Pulmonary artery endothelial cell (primary cell): Measurements from ENCODE around the gene SRRM1. TPM values are rescaled to one million over a fixed set of nuclear protein-coding genes. Genes with fewer than 3 reads are reported as not detected.
"Not testable (repeated sequence)": the region's sequence is repeated elsewhere in the genome, so short reads cannot be mapped to it uniquely, and the experiment has no call there.

ENCODE experiments used
- DNase-seq: peaks from one replicate; pipeline ENCODE4 v3.0.0-alpha.2; 2011; ENCODE audit warnings: low read depth, low spot score
- total RNA-seq: library from RNA; depleted of rRNA; stranded (reverse); fragments of >200 nt; gene quantifications from 2 replicates; pipeline ENCODE4 v1.2.3, GENCODE V29; 2014

SRRM1 gene
- total RNA-seq, 1 donor from 2014 or later: 24.5 TPM

DNA sequence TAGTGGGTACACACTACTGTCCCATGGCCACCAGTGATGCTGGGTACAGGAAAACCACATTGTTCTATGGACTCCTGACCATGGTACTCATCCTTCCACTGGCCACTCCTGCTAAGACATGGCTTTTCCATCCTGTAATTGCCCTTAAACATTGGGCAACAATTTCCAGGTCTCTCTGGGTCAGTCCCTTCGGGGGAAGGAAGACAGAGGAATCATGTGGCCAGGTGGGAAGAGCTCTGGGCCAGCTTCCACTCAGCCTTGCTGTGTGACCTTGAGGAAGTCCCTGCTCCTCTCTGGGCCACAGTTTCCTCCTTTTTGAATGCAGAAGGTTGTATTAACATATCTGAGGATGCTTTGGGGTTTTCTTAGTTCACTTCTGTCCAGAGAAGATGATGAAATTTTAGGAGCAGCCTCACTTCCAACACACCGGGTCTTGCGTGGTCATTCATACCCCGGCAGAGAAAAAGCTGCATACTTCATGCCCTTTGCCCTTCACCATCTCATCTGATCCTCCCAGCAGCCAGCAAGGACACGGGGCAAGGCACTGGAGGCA lies 50.8 kb downstream of the SRRM1 start:
- DNase-seq: no peak

DNA sequence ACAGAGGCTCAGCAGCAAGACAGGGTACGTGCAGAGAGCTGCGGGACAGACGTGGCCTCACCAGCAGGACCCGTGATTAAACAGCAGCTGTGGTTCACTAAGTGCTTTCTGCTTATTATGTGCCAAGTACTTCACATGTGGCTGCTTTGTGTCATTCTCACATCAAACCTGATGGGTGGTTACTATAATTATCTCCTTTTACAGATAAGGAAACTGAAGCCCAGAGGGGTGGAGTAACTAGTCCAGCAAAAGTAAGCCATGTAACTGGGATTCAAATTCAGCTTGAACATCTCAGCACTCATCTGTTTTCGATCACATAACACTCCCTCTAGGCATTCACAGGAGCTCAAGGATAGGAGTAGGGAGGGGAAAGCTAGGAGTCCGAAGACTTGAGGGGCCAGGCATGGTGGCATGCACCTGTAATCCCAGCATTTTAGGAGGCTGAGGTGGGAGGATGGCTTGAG lies 51.3 kb downstream of the SRRM1 start:
- DNase-seq: no peak

DNA sequence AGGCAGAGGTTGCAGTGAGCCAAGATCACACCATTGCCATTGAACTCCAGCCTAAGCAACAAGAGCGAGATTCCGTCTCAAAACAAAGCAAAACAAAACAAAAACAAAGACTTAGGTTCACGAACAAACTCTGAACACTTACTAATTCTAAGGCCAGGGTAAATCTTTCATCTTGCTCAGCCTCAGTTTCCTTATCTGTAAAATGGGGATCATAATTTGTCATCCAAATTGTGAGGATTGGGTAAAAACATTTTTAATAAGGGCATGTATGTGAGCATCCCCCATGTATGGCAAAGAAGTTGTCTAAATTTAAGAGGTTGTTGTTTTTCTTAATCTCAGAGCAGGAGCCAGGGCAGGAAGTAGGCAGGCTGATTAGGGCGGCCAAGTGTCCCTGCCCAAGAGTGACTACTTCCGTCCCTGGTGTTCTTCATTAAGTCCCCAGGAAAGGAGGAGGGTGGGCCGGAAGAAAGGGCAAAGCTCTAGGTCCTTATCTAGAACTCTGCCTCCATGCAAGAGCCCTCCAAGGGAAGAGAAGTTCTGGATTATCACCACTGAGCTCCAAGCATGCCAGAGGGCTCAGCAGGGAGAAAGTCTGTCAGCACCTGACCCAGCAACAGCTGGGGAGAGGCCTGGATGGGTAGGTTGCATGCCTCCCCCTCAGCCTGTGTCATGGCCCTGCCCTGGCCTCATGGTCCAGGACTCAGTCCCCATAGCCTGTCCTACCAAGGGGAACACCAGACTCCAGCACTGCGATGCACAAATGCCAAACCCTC lies 52.3 kb downstream of the SRRM1 start:
- DNase-seq: no peak

DNA sequence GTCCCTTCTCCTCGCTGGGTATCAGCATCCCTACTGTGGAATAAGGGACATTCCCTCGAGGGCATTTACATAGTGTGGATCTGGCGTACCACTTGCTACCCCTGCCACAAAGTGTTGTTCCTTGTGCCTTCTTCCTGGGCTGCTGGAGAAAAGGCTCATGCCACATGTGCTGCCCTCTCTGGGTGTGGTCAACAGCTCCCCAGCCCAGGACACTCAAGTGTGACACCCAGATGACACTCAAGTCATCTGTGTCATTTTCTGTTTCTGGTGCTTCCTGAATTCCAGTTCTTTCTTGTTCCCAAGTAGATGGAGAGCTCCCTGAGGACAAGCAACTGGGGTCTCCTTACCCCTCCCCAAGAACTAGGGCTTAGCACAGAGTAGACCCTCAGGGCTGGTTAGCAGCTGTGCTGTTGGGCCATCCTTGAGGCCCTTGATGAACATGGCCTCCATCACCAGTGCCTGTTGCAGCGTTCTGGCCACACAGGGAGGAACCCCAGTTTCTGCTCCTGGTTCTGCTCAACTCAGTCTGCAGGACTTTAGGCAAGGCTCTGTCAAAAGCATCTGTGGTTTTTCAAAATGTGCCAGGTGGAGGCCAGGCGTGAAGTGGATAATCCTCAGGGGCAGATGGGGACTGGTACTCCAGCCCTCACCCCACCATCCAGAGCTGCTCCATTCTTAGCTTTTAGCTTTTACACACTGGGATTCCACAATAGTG lies 53.1 kb downstream of the SRRM1 start:
- DNase-seq: no peak

DNA sequence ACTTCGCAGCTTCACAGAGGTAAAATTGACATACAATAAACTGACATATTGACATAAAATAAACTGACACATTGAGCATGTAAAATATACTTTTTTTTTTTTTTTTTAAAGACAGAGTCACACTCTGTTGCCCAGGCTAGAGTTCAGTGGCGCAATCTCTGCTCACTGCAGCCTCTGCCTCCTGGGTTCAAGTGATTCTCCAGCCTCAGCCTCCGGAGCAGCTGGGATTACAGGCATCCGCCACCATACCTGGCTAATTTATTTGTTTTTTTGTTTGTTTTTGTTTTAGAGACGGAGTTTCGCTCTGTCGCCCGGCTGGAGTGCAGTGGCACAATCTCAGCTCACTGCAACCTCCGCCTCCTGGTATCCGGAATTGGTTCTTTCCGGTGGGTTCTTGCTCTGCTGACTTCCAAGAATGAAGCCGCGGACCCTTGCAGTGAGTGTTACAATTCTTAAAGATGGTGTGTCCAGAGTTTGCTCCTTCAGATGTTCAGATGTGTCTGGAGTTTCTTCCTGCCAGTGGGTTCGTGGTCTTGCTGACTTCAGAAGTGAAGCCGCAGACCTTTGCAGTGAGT lies 53.7 kb downstream of the SRRM1 start:
- DNase-seq: no peak

DNA sequence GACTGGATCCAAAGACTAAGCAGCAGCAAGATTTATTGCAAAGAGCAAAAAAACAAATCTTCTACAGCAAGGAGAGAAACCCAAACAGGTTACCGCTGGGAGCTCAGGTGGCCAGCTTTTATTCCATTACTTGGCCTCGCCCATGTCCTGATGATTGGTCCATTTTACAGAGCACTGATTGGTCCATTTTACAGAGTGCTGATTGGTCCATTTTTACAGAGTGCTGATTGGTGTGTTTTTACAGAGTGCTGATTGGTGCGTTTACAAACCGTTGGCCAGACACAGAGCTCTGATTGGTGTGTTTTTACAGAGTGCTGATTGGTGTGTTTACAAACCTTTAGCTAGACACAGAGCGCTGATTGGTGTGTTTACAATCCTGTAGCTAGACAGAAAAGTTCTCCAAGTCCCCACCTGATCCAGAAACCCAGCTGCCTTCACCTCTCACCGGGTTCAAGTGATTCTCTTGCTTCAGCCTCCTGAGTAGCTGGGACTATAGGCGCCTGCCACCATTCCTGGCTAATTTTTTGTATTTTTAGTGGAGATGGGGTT lies 54.4 kb downstream of the SRRM1 start:
- not testable (repeated sequence) for DNase-seq

DNA sequence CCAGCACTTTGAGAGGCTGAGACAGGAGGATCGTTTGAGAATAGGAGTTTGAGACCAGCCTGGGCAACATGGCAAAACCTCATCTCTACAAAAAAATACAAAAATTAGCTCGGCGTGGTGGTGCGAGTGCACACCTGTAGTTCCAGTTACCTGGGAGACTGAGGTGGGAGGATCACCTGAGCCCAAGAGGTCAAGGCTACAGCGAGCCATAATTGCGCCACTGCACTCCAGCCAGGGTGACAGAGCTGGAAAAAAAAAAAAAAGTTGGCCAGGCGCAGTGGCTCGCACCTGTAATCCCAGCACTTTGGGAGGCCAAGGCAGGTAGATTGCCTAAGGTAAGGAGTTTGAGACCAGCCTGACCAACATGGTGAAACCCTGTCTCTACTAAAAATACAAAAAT lies 55.2 kb downstream of the SRRM1 start:
- not testable (repeated sequence) for DNase-seq

DNA sequence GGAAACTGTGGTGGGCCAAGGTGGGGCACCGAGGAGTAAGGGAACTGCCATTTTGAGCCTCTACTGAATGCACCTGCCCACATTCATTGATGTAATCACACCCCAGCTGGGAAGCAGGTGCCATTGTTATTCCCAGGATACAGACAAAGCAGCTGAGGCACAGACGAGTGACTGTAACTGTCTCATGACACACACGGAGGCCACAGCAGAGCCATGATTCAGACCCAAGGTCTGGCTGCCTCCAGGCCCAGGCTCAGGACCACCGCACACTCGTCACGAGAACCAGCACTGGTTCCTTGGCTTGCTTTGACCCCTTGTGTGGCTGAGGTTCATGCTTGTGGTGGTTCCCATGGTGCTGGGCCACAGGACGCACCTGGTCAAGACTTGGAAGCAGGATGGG lies 56.5 kb downstream of the SRRM1 start:
- DNase-seq: no peak

DNA sequence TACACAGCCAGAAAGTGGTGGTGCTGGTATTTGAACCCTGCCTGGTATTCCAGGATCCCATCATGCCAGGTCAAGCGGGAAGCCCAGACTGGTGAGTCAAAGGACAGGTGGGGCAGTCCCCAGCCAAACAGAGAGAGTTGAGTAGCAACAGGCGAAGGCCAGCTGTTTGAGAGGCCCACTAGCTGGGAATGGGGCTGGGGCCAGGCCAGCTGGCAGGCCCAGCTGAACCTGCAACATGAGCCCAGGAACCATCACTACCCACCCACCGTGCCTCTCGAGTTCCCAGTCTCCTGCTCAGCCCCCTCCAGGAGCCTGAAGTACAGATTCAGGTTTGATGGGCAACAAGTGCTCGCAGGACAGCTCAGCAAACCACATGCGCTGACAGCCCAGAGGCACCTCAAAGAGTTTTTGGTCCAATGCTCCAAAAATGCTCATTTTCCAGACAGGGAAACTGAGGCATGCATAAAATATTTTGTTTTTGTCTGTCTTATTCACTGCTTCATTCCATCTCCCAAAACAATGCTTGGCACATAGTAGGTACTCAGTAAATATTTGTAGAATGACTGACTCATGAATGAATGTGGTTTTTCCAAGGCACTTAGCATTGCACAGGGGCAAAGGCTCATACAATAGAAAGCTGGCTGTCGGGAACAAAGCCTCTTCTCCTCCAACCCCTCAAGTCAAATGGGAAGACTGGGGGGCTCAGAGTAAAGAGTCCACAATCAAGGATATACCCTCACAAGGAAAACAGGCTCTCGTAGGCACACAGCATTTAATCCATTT lies 59.6 kb downstream of the SRRM1 start:
- no peak for DNase-seq

DNA sequence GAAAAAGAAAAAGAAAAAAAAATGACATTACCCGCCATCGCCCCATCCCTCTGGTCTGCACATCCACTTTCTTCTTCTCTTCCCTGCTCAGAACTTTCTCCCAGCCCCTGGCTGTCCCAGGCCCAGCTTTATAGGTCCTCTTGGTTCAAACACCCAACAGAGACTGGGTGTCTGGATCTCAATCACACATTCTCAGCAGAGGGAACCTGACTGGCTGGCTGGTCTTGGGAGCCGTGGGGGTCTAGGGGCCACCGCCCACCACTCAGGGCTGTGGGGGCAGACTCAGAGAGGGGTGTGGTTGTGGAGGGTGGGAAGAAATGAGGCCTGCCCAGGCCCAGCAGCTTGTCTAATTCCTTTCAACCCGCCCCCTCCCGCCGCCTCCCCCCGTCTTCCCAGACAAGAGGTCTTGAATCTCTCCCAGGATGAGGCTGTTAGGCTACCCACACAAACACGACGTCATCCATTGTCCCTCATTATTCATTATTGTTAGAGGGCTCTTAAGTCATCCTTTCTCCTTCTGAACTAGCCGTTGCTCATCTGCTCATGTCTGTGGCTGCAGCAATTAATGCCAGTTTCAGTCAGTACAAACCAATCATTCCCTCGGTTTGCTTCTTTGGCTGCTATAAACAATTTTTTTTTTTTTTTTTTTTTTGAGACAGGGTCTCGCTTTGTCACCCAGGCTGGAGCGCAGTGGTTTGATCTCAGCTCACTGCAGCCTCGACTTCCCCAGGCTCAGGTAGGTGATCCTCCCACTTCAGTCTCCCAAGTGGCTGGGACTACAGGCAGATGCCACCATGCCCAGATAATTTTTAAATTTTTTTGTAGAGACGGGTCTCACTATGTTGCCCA lies 61.5 kb downstream of the SRRM1 start:
- no peak for DNase-seq

DNA sequence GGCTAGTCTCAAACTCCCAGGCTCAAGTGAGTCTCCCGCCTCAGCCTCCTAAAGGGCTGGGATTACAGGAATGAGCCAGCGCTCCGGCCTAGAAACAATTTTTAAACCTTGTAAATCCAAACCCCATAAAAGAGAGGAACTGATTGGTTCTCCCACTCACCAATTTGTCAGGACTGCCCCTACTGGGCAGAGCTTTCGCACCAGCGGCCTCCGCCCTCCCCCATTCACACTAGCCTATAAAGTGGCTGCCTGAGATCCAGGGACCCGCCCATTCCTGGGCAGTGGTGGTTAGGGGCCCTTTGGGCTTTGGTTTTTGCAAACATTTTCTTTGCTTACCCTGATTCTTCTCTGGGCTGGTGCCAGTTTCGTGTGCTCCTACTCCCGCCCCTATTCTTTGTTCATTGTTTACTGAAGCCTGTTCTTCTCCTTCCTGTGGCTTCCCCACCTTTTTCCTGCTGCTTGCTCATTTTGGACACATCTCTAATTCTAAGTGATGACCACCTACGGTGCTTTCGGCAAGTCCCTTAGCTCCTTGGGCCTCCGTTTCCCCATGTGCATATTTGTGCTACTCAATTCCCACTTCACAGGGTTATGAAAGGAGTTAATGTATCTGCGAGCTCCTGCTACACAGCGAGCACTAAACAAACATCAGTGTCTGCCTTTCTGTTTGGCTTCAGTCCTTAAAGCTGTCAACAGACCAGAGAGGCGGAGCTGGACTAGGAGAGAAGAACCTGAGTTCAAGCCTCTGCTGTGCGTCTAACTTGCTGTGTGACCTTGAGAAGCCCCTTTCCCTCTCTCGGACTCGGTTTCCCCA lies 62.4 kb downstream of the SRRM1 start:
- DNase-seq: peak; percentile 94

DNA sequence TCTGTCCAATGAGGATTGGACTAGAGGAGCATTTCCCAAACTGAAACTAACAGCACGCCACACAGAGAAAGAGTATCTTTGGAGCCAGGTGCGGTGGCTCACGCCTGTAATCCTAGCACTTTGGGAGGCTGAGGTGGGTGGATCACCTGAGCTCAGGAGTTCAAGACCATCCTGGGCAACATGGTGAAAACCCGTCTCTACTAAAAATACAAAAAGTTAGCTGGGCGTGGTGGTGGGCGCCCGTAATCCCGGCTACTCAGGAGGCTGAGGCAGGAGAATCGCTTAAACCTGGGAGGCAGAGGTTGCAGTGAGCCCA lies 62.9 kb downstream of the SRRM1 start:
- not testable (repeated sequence) for DNase-seq

DNA sequence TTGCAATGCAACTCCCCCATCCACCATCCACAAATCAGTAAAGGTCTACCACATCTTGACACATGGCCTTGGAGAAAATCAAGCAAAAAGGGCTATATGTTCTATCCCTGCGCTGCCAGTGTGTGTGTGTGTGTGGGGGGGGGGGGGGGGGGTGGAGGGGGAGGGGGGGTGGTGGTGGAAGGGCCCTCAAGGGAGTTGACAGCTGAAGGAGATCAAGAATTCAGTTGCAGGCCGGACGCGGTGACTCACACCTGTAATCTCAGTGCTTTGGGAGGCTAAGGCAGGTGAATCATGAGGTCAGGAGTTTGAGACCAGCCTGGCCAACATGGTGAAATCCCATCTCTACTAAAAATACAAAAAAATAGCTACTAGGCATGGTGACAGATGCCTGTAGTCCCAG lies 64.6 kb downstream of the SRRM1 start:
- no peak for DNase-seq

DNA sequence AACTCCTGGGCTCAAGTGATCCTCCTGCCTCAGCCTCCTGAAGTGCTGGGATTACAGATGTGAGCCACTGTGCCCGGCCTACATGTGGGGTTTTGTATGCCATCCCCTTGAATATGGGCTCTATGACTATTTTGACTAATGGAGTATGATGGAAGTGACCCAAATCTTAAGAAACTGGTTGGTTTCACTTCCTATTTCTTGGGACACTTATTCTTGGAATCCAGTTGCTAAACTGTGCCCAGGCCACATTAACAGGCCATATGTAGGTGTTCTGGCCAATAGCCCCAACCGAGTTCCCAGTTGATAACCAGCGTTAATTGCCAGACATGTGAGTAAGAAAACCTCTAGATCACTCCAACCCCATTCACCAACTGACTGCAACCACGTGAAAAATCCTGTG lies 65.8 kb downstream of the SRRM1 start:
- no peak for DNase-seq

DNA sequence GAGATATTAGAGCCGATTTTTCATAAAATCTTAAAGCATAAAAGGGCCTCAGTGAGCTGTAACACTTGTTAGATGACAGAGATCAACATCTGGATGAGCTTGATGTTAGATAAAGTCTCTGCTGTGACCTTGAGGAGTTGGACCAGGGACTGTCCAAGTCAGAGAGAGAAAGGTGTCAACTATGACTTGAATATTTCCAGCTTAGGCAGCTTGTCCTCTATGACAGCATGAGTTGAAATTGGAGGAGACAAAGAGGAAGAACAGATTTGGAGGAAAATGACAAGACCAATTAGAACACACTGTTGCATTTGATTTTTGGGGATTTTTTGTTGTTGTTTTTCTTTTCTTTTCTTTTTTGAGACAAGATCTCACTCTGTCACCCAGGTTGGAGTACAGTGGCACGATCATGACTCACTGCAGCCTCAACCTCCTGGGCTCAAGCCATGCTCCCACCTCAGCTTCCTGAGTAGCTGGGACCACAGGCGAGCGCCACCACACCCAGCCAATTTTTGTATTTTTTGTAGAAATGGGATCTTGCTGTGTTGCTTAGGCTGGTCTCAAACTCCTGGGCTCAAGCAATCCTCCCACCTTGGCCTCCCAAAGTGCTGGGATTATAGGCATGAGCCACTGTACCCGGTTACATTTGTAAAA lies 66.8 kb downstream of the SRRM1 start:
- no peak for DNase-seq

DNA sequence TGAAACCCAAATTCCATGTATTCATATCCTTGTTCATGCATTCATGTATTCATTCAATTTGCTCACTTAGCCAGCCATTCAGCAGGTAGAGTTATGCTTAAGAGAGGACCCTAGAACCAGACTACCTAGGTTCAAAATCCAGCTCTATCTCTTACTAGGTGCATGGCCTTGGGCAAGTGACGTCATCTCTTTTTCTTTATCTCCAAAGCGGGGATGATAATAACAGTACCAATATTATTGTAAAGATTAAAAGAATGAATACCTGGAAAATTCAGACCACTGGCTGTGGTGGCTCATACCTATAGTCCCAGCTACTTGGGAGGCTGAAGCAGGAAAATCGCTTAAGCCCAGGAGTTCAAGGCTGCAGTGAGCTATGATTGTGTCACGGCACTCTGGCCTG lies 68.2 kb downstream of the SRRM1 start:
- DNase-seq: no peak

DNA sequence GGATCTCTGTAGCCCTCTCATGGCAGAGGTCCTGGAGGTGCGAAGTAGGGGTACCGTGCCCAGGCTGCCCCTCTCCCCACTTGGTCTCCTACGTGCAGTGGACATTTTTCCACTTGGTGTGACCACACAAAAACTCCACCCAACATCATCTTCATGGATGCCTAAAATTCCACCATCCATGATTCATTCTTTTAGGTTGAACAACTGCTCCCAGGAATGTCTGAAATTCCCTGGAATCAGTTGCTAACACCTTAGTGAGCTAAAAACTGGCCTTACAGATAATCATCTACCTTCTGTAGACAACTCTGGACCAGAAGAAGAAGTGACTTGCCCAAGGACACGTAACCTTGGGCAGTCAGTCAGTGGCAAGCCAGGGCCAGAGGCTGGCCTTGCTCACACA lies 70.1 kb downstream of the SRRM1 start:
- no peak for DNase-seq

DNA sequence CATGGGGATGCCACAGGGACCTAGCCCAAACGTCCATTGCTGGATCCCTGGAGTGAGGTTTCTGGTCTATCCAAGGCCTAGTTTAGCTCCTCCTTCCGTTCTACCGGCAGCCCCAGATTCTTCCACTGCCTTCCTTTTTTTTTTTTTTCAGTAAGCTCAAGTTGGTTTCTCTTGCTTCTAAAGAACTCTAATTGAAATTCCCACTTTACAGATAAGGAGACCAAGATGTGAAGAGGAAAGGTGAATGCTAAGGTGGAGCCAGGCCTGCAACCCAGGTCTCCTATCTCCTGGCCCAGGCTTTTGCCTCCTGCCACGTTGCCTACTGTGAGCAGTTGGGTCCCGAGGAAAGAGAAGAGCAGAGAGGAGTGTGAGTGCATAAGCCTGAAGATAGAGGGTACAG lies 70.6 kb downstream of the SRRM1 start:
- no peak for DNase-seq
